ENCODE results near the gene RAI14. TPM values are rescaled to one million over a fixed set of nuclear protein-coding genes. Genes with fewer than 3 reads are reported as not detected.

Gene RAI14
- polyA plus RNA-seq (ENCODE audit: insufficient read length in 4 of 4), result 100 to 1,000 TPM in 2 of 4 donors, 10 to 100 TPM in 2; 81.2 to 145 (median 102) TPM

GRCh38 chr5:34656001-34656699 is at the start of gene RAI14:
TSS of gene RAI14 (plus strand) at chr5:34656328. CDS start at chr5:34686920, 30,592 bp downstream.
- DNase-seq (ENCODE audit: low read depth in 4 of 4, low spot score in 3 of 4), result peak in 3 of 4 donors; percentile 69 to 80 (median 70)

DNA sequence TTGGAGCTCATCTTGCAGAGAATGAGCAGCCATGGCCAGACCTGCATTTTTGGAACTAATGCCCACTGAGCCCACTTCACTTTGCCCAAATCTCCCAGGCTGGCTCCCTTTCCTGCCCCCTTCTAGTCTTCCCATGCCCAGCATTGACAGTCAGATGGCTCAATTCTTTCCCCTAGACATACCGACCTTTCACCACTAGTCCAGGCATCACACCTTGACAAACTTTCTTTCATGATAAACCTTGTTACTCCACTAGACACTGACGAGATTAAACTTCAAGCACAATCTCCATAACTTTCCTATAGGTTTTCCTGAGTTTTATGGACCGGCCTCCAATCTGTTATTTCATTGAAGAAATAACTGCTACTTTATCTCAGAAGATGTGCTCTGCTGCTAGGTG is 47.8 kb upstream of the RAI14 start:
- DNase-seq (ENCODE audit: low read depth in 4 of 4, low spot score in 3 of 4), result no peak

GRCh38 chr5:34608859-34609648 is 47.1 kb upstream of the RAI14 start:
- DNase-seq (ENCODE audit: low read depth in 4 of 4, low spot score in 3 of 4), result peak in 1 of 4 donors; percentile 33

DNA sequence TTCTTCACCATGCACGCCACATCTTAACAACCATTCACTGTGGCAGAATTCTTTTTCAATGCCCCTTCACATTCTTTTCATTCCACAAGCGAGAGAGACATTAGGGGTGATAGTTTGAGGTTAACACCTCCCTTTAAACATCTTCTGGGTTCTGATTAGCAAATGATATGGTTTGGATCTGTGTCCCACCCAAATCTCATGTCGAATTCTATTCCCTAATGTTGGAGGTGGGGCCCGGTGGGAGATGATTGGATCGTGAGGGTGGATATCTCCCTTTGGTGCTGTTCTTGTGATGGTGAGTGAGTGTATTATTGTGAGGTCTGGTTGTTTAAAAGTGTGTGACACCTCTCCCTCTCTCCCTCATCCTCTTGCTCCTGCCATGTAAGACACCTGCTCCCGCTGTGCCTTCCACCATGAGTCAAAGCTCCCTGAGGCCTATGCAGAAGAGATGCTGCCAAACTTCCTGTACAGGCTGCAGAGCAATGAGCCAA is 46.1 kb upstream of the RAI14 start:
- DNase-seq (ENCODE audit: low read depth in 4 of 4, low spot score in 3 of 4), result no peak

- DNase-seq (ENCODE audit: low read depth in 4 of 4, low spot score in 3 of 4), result no peak
These were observed 45.6 kb upstream of the RAI14 start for GRCh38 chr5:34610546-34610945.

DNA sequence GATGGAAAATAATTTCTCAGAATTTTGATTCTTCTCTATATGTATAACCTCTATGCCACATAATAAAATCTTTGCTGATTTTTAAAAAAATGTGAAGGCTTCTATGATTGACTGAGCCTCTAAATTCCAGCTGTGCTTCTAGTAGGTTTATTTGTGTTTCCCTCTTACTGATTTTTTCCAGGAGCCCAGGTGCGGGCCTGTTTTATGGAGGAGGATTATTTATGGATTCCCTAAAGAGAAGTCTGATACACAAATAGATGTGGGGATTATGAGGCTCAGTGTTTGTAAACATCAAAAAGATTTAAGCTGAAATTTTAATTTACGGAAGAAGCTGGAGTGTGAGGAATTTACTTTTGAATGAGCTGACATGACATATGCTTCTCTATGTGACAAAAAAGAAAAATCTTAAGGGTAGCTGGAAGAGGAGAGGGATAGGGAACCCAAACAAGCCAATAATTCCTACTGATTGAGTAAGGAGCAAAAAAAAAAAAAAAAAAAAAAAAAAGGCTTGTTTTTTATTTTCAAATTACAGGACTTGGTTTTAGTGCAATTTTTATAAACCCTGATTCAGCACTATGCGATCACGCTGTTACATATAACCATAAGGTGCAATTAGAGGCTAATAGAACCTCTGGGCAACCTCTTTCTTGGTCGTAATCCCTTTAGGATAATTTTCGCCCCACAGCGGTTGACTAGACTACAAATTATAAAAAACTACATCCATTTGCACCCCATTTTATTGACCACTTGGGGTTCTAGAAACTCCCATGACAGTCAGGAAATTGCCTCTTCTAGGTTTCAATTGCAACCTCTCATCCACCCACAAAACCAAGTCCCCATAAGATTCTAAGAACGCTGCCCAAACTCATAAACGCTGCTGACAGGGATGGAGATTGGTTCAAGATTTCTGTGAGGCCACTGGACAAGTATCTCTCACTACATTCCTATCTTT is 44.4 kb upstream of the RAI14 start:
- DNase-seq (ENCODE audit: low read depth in 4 of 4, low spot score in 3 of 4), result no peak

DNA sequence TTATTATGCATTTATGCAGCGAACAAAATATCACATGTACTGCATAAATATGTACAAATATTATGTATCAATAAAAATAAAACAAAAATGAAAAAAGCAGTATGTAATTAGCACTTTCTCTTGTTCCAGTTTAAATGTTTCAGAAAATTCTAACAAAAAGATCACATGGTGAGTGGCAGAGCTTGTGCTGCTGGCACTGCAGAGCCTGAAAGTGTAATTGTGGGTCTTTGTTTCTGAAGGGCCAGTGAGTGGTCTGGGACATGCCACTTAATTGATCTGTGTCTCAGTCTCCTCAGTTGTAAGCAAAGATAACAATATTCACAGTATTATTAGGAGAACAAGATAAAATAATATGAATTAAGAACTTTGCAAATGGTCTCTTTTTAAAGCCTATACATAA is 39.5 kb upstream of the RAI14 start:
- DNase-seq (ENCODE audit: low read depth in 4 of 4, low spot score in 3 of 4), result no peak

DNA sequence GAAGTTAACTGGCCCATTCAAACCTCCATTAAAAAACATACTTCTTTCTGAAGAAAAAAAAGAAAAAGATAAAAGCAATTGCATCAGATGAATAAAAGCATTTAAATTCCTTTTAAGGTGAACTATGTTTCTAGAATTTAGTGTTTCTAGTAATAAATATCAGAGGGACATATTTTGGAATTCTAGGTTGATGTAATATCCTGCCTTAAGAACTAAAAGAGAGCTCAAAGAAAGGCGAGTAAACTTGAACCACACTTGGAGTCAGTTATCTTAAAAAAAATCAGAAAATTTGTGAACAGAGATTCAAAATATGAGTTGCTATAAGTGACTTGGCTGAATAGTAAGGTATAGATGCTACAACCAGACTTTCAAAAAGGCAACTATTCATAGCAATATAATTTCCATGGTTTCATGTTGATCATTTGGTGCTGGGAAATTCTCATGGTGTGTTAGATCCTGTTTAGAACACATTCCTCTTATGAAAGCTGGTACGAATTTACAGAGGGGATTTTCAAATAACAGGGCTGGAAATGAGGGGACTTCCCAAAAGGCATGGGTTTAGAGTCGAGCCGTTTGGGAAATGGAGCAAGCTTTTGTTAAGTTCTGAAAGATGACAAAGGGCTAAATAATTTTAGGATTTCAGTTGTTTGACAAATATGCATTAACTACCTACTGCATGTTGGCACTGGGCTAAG is 37.6 kb upstream of the RAI14 start:
- no peak for DNase-seq (ENCODE audit: low read depth in 4 of 4, low spot score in 3 of 4)

GRCh38 chr5:34620185-34620584 is 35.9 kb upstream of the RAI14 start:
- DNase-seq (ENCODE audit: low read depth in 4 of 4, low spot score in 3 of 4), result no peak

- no peak for DNase-seq (ENCODE audit: low read depth in 4 of 4, low spot score in 3 of 4)
These were observed 34.6 kb upstream of the RAI14 start for GRCh38 chr5:34621277-34622097.

DNA sequence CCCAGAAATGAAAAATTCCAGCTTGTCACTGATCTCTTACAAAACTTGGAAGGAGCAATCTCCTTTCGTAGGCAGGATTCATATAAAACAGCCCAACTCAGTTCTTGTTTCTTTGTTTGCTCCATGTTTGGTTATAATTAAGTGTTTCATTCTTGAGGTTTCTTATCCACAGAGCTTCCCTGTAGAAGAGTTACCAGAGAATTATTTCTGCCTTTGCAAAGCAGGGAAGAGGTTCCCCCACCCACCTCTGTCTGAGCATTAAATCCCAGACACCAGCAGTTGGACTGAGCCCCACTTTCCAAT is 34.1 kb upstream of the RAI14 start:
- no peak for DNase-seq (ENCODE audit: low read depth in 4 of 4, low spot score in 3 of 4)

GRCh38 chr5:34624691-34625090 is 31.4 kb upstream of the RAI14 start:
- DNase-seq (ENCODE audit: low read depth in 4 of 4, low spot score in 3 of 4), result no peak

DNA sequence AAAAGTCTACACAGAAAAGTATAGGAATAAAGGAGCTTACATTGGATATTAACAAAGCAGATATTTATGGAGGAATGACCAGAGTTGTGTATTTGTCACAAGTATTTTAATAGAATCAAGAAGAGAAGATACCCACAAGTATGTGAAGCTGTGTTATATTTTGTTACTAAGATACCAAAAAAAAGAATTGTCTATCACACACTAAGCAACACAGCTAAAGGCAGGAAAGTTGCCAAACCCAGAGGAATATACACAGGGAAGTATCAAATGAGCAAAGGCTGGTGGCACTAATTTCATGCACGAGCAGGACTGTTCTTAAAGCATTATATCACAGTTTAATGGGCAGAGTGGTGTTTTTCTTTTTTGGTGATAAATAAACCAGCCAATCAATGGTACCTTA is 30.9 kb upstream of the RAI14 start:
- no peak for DNase-seq (ENCODE audit: low read depth in 4 of 4, low spot score in 3 of 4)

DNA sequence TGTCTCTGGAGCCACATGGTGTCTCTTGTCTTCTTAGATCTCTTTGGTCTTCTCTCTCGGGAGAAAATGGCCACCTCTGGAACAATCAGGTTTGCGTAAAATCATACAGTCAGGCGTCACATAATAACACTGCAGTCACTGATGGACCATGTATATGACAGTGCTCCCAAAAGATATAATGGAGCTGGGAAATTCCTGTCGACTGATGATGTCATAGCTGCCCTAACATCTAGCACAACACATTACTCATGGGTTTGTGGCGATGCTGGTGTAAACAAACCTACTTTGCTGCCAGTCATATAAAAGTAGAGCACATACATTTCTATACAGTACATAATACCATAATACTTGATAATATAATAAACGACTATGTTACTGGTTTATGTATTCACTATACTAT is 30.1 kb upstream of the RAI14 start:
- DNase-seq (ENCODE audit: low read depth in 4 of 4, low spot score in 3 of 4), result no peak

GRCh38 chr5:34626751-34627150 is 29.4 kb upstream of the RAI14 start:
- no peak for DNase-seq (ENCODE audit: low read depth in 4 of 4, low spot score in 3 of 4)

DNA sequence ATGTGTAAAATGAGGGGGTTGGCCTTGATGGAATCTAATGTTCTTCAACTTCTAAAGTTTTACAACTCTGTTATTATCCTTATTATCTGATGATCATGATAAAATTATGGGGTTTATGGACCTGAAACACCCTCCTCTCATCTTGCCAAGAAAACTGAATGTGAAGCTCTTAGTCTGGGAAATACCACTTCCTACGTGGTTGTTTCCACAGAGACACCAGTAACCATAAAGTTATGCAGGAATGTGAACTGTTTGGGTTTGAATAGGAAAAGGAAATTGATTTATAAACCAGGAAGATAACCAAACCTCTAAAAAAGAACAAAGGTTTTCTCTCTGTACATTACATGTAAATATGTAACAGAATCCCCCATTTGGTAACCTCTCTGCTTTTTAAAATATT is 28.3 kb upstream of the RAI14 start:
- no peak for DNase-seq (ENCODE audit: low read depth in 4 of 4, low spot score in 3 of 4)

DNA sequence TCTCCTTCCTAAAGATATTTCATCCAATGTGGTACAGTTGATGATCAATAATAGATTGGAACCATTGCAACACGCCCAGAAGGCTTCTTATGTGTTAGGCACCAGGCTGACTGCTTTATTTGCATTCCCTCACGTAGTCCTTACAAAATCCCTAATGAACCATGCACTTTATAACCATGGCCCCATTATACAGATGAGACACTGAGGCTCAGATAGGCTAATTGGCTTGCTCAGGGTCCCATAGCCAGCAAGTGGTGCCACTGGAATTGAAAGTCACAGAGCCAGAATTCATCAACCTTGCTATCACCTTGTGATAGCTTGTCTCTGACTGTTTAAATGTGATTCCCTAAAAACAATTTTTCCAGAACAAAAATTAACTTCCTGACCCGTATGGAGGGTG is 27.8 kb upstream of the RAI14 start:
- no peak for DNase-seq (ENCODE audit: low read depth in 4 of 4, low spot score in 3 of 4)

DNA sequence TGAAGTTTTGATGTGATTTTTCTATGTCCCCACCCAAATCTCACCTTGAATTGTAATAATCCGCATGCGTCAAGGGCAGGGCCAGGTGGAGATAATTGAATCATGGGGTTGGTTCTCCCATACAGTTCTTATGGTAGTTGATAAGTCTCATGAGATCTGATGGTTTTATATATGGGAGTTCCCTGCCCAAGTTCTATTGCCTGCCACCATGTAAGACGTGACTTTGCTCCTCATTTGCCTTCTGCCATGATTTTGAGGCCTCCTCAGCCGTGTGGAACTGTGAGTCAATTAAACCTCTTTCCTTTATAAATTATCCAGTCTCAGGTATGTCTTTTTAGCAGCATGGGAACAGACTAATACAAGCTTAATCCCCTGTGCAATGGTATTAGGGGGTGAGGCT is 25.5 kb upstream of the RAI14 start:
- no peak for DNase-seq (ENCODE audit: low read depth in 4 of 4, low spot score in 3 of 4)

GRCh38 chr5:34632807-34633422 is 23.2 kb upstream of the RAI14 start:
- DNase-seq (ENCODE audit: low read depth in 4 of 4, low spot score in 3 of 4), result no peak
